NCI-H526 (cell line): ENCODE measurements around the gene API5.
"Not testable (repeated sequence)": the region's sequence is repeated elsewhere in the genome, so short reads cannot be mapped to it uniquely, and the experiment has no call there.

Source experiments
- DNase-seq, 2 experiments: peaks; one replicate each; lab custom pipeline; 2025; lab: John Stamatoyannopoulos, UW

Gene API5

GRCh38 chr11:43311791-43312607 is at the start of gene API5:
API5 (plus strand) TSS chr11:43311996; CDS start chr11:43312128, 132 bp downstream.
- peak; percentile 98 to 99 for DNase-seq

- DNase-seq: no peak
Measured at GRCh38 chr11:43267856-43268580, 43.8 kb upstream of the API5 start.

GRCh38 chr11:43268786-43269185 is 43.0 kb upstream of the API5 start:
- no peak for DNase-seq

- no peak for DNase-seq
Measured at GRCh38 chr11:43269254-43269918, 42.4 kb upstream of the API5 start.

- DNase-seq: no peak
Measured at GRCh38 chr11:43270468-43270867, 41.3 kb upstream of the API5 start.

GRCh38 chr11:43278193-43278956 is 33.4 kb upstream of the API5 start:
- DNase-seq: peak; percentile 50 to 73

GRCh38 chr11:43282607-43283440 is 29.0 kb upstream of the API5 start:
- peak in 1 of 2 experiments; percentile 49 for DNase-seq

- no peak for DNase-seq
Measured at GRCh38 chr11:43285826-43286225, 26.0 kb upstream of the API5 start.

GRCh38 chr11:43289368-43289767 is 22.4 kb upstream of the API5 start:
- DNase-seq: no peak

- no peak for DNase-seq
Measured at GRCh38 chr11:43298397-43298796, 13.4 kb upstream of the API5 start.

- DNase-seq: no peak
Measured at GRCh38 chr11:43315966-43316365, 4.2 kb downstream of the API5 start.

GRCh38 chr11:43316451-43316850 is 4.7 kb downstream of the API5 start:
- no peak for DNase-seq

GRCh38 chr11:43327987-43328386 is 16.2 kb downstream of the API5 start:
- DNase-seq: no peak

- no peak for DNase-seq
Measured at GRCh38 chr11:43328482-43328881, 16.7 kb downstream of the API5 start.

GRCh38 chr11:43341159-43341558 is 29.4 kb downstream of the API5 start:
- DNase-seq: no peak

GRCh38 chr11:43351426-43351825 is 39.6 kb downstream of the API5 start:
- DNase-seq: not testable (repeated sequence)

GRCh38 chr11:43354311-43354710 is 42.5 kb downstream of the API5 start:
- DNase-seq: no peak

GRCh38 chr11:43356336-43356735 is 44.5 kb downstream of the API5 start:
- no peak for DNase-seq

- DNase-seq: no peak
Measured at GRCh38 chr11:43358279-43358800, 46.5 kb downstream of the API5 start.

GRCh38 chr11:43358801-43359421 is 47.1 kb downstream of the API5 start, which contains the start of gene TTC17:
TTC17 (plus strand) TSS chr11:43358920; CDS start chr11:43358955, 35 bp downstream.
- DNase-seq: peak; percentile 89 to 98
